Peyer's patch (tissue), 4 donors: ENCODE results near the gene IGFBP3. TPM values are rescaled to one million over a fixed set of nuclear protein-coding genes. Genes with fewer than 3 reads are reported as not detected.
A peak's percentile ranks its signal among the peaks of the same experiment; 100 is the strongest.

Experiments
- DNase-seq, 3 donors: peaks; one replicate each; pipeline ENCODE4 v3.0.0-alpha.2; 2017 to 2019
- H3K27ac ChIP-seq, 4 donors: fragments of 200-600 bp; sonication (generic); one replicate each; pipeline ENCODE4 v1.5.1; 2016 to 2019
- H3K27me3 ChIP-seq, 2 donors: fragments of 200-600 bp; sonication (generic); one replicate each; pipeline ENCODE4 v1.5.1; 2019
- H3K36me3 ChIP-seq, 3 donors: fragments of 200-600 bp; sonication (generic); one replicate each; pipeline ENCODE4 v1.5.1; 2016 to 2019
- H3K4me1 ChIP-seq, 4 donors: fragments of 200-600 bp; sonication (generic); one replicate each; pipeline ENCODE4 v1.5.1; 2016 to 2019
- H3K4me3 ChIP-seq, 4 donors: fragments of 200-600 bp; sonication (generic); 1 replicate in 3 of 4; 2 replicates in 1 of 4; pipeline ENCODE4 v1.5.1; 2016 to 2019; ENCODE audit warnings: mild to moderate bottlenecking in 1 of 4
- H3K9me3 ChIP-seq, 4 donors: fragments of 200-600 bp; sonication (generic); one replicate each; pipeline ENCODE4 v1.5.1; 2016 to 2019; ENCODE audit warnings: mild to moderate bottlenecking in 1 of 4
- CTCF ChIP-seq, 6 experiments: fragments of 450-650 bp in 4 of 6; fragments of 200-600 bp in 2 of 6; sonication (generic) in 1 of 6; IDR thresholded peaks; one replicate each; pipeline ENCODE4 v1.5.1; 2017 to 2019; ENCODE audit warnings: antibody characterized with exemption in 6 of 6, mild to moderate bottlenecking in 3 of 6, moderate library complexity in 1 of 6
- POLR2A ChIP-seq, 2 donors: fragments of 450-650 bp; IDR thresholded peaks; one replicate each; pipeline ENCODE4 v1.5.1; 2017; ENCODE audit warnings: antibody characterized with exemption in 2 of 2, mild to moderate bottlenecking in 2 of 2, moderate library complexity in 2 of 2
- total RNA-seq, 4 donors: library from RNA; depleted of rRNA; stranded (reverse); fragments of >200 nt; gene quantifications; one replicate each; pipeline ENCODE4 v1.1.0, GENCODE V29; 2016

Gene IGFBP3
- total RNA-seq, 4 donors from 2014 or later = 14.4 to 82.2 (median 35.1) TPM

DNA sequence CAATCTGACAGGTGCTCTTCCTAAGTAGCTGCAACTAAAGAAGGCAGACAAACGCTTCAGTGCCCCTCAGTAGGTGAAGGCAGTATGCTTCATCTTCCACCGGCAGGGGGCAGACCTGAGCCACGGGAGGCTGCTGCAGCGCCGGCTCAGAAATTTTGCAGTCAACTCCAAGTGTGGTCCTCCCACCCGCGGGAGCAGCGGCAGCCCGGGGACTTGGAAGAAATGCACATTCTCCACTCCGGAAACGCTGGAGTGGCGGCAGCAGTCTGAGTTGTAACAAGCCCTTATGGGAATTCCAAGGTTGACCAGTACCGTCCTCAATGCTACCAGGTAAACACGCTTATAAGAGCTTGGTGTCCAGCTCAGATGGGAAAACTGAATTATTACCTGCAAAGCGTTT lies 3.4 kb downstream of the IGFBP3 start:
- no peaks in the 10 kb centered on the region for H3K9me3 ChIP-seq
- TF ChIP-seq CTCF (IDR thresholded peaks at IDR 0.05) (peak; percentile 51 to 84 (median 80)), POLR2A (IDR thresholded peaks at IDR 0.05) (no peak)
- DNase-seq = peak; percentile 53 to 89 (median 86)
- H3K4me3 ChIP-seq = peak overlapping the region in 1 of 4 donors; percentile 13
- peaks cover 0 to 8% (median 0%) of the 10 kb centered on the region in 3 donors for H3K36me3 ChIP-seq
- H3K4me1 ChIP-seq = peaks cover 0 to 34% (median 4%) of the 10 kb centered on the region in 4 donors
- no peaks in the 10 kb centered on the region for H3K27me3 ChIP-seq
- no peak overlapping the region for H3K27ac ChIP-seq

DNA sequence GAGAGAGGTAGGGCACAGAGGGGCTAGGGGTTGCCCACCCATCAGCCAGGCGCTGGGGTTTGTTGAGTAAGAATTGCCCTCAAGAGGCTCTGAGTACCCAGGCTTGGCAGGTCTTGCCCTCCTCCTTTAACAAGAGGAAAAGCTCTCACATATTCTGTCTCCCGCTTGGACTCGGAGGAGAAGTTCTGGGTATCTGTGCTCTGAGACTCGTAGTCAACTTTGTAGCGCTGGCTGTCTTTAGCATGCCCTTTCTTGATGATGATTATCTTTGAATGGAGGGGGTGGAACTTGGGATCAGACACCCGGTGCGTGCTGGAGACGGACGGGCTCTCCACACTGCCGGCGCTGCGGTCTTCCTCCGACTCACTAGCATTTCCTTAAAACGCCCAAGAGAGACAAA lies 4.0 kb downstream of the IGFBP3 start:
- TF ChIP-seq CTCF (IDR thresholded peaks at IDR 0.05) (no peak), POLR2A (IDR thresholded peaks at IDR 0.05) (no peak)
- H3K36me3 ChIP-seq = peaks cover 0 to 9% (median 0%) of the 10 kb centered on the region in 3 donors
- DNase-seq = no peak
- no peaks in the 10 kb centered on the region for H3K27me3 ChIP-seq
- H3K4me1 ChIP-seq = peaks cover 0 to 28% (median 4%) of the 10 kb centered on the region in 4 donors
- no peak overlapping the region for H3K4me3 ChIP-seq
- no peak overlapping the region for H3K27ac ChIP-seq
- no peaks in the 10 kb centered on the region for H3K9me3 ChIP-seq

DNA sequence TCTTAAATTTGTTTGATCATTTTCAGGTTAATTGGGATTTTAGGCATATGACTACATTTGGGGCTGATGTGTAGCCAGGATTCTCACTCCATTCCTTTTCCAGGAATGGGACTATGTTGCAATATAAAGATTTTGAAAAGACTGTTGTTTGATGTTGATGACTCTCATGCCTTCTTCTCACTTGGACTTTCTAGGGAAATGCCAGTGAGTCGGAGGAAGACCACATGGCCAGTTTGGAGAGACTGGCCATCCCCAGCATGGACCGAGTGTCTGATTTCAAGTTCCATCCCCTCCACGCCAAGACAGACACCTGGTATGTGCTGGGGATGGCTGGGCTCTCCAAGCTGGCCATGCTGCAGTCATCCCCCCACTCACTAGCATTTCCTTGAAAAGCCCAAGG lies 5.5 kb downstream of the IGFBP3 start:
- Histone ChIP-seq H3K4me1 (peaks cover 0 to 13% (median 1%) of the 10 kb centered on the region in 4 donors), H3K27ac (no peak overlapping the region), H3K27me3 (no peaks in the 10 kb centered on the region), H3K36me3 (peaks cover 0 to 9% (median 0%) of the 10 kb centered on the region in 3 donors), H3K9me3 (no peaks in the 10 kb centered on the region), H3K4me3 (no peak overlapping the region)
- DNase-seq = no peak
- no peak for TF ChIP-seq CTCF (IDR thresholded peaks at IDR 0.05)
- no peak for TF ChIP-seq POLR2A (IDR thresholded peaks at IDR 0.05)

DNA sequence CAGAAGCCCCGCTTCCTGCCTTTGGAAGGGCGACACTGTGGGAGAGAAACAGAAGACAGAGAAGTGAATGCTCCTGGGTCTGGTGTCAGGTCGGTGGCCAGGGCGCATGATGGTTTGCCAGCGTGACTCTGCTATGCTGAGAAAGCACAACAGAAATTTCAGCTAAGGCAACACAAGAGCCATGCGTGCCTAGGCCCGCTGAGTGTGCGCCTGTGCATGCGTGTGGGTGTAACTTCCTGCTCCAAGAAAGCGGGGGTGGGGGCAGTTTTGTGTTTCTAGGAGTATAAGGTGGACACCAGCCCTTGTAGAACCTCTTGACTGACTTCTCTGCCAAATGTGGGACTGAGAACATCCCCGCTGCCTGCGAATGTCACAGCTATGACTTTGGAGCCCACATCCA lies 6.2 kb downstream of the IGFBP3 start:
- H3K4me1 ChIP-seq = peaks cover 0 to 6% (median 0%) of the 10 kb centered on the region in 4 donors
- H3K27me3 ChIP-seq = no peaks in the 10 kb centered on the region
- TF ChIP-seq CTCF (IDR thresholded peaks at IDR 0.05) (no peak), POLR2A (IDR thresholded peaks at IDR 0.05) (no peak)
- DNase-seq = no peak
- H3K36me3 ChIP-seq = peaks cover 0 to 9% (median 0%) of the 10 kb centered on the region in 3 donors
- H3K27ac ChIP-seq = no peak overlapping the region
- no peak overlapping the region for H3K4me3 ChIP-seq
- no peaks in the 10 kb centered on the region for H3K9me3 ChIP-seq

DNA sequence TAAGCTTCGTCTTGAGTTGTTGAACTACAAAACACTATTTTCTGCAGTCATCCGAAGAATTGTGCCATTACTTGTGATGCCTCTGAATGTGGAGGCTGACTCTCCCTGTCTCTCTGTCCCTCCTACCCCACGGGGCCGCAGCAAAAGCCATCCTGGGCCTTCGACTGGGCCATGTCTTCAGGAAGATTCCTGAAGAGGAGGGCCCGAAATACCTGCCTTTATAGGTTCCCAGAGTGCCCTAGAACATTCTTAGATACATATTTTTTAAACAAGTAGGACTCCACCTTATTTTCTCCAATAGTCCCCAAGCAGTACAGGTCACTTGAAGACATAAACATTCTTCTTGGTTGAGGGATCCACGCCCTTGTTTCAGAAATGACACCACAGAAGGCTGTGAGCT lies 8.1 kb downstream of the IGFBP3 start:
- TF ChIP-seq CTCF (IDR thresholded peaks at IDR 0.05) = no peak
- no peak for DNase-seq
- Histone ChIP-seq H3K4me3 (no peak overlapping the region), H3K27ac (no peak overlapping the region), H3K9me3 (no peaks in the 10 kb centered on the region), H3K4me1 (no peaks in the 10 kb centered on the region), H3K27me3 (no peaks in the 10 kb centered on the region), H3K36me3 (peaks cover 0 to 9% (median 0%) of the 10 kb centered on the region in 3 donors)

DNA sequence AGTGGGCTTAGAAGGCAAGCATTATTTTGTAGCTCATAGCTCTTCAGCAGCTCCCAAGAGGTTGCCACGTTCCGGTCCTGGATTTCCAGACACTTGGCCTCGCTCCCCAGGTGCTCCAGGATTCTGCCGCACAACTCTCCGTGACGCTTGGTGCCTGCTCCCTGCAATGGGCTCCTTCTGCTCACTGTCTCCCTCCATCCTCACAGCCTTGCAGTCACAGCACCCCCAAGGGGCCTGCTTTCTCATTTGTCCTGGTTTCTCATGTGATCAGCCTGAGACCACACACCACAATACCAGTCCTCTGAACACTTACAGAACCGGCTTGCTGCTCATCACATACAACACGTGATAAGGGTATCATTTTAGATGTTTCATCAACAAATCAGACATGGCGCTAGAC lies 9.8 kb downstream of the IGFBP3 start:
- no peak for DNase-seq
- Histone ChIP-seq H3K4me1 (no peaks in the 10 kb centered on the region), H3K36me3 (peaks cover 0 to 9% (median 0%) of the 10 kb centered on the region in 3 donors), H3K27ac (no peak overlapping the region), H3K9me3 (no peaks in the 10 kb centered on the region), H3K27me3 (no peaks in the 10 kb centered on the region), H3K4me3 (no peak overlapping the region)
- TF ChIP-seq CTCF (IDR thresholded peaks at IDR 0.05) = no peak
- no peak for TF ChIP-seq POLR2A (IDR thresholded peaks at IDR 0.05)
